ENCODE data around the gene ZSWIM8. TPM values are rescaled to one million over a fixed set of nuclear protein-coding genes. Genes with fewer than 3 reads are reported as not detected.
A peak's percentile ranks its signal among the peaks of the same experiment; 100 is the strongest.

Gene ZSWIM8
- total RNA-seq, 2 donors from 2014 or later: 34.5 to 70.9 TPM

DNA sequence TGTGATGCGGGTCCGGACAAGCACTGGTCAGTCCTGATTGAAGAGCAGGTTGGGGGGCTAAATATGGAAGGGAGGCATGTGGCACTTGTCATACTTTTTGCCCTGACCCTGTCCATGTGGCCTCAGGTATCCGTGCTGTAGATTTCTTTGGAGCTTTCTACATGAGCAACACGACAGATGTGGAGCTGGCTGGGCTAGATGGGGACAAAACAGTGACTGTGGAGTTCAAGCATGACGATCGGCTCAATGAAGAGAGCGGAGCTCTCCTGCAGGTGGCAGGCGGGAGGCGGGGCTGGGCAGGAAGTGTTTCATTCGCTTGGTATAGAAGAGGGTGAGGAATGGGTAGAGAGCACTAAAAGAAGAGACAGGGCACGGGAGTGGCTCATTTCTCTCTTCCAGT is 16.5 kb upstream of the ZSWIM8 start:
- no peak for DNase-seq
- Histone ChIP-seq H3K4me1 (peaks cover 16% of the 10 kb centered on the region), H3K36me3 (replicated peaks in 1 of 2; ENCODE audit: insufficient read depth in 1 of 2, low read depth in 2 of 2) (peaks cover 16 to 44% of the 10 kb centered on the region in 2 donors), H3K27ac (no peak overlapping the region), H3K9me3 (no peaks in the 10 kb centered on the region), H3K4me3 (no peak overlapping the region), H3K27me3 (no peaks in the 10 kb centered on the region)
- WGBS, 2 donors: 77 to 85% methylated on average over 11 of the region's 11 CpGs
- no peak for ATAC-seq
- intact Hi-C loops (cut with DNase I): no loop called here
- no peak for TF ChIP-seq POLR2A (IDR thresholded peaks at IDR 0.05)

DNA sequence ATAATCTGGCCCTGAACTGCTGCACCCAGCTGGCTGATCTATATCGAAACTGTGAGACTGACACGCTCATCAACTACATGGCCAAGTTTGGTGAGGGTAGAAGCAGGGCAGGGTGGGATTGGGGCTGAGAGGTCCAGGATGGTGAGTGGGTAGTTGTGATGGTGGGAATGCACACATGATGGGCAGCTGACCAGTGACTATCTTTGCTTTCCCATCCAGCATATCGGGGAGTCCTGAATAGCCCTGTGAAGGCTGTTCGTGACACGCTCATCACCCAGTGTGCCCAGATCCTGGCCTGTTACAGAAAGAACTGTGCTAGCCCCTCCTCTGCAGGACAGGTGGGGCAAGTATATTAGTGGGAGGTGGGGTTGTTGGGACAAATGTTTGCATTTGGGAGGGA is 16.0 kb upstream of the ZSWIM8 start:
- Histone ChIP-seq H3K4me3 (no peak overlapping the region), H3K27me3 (no peaks in the 10 kb centered on the region), H3K9me3 (no peaks in the 10 kb centered on the region), H3K36me3 (replicated peaks in 1 of 2; ENCODE audit: insufficient read depth in 1 of 2, low read depth in 2 of 2) (peaks cover 16 to 42% of the 10 kb centered on the region in 2 donors), H3K4me1 (peaks cover 21% of the 10 kb centered on the region), H3K27ac (no peak overlapping the region)
- intact Hi-C loops (cut with DNase I): no loop called here
- WGBS, 2 donors: 92 to 95% methylated on average over 5 of the region's 5 CpGs
- DNase-seq (no peak), ATAC-seq (no peak)
- TF ChIP-seq, protein P1, sequence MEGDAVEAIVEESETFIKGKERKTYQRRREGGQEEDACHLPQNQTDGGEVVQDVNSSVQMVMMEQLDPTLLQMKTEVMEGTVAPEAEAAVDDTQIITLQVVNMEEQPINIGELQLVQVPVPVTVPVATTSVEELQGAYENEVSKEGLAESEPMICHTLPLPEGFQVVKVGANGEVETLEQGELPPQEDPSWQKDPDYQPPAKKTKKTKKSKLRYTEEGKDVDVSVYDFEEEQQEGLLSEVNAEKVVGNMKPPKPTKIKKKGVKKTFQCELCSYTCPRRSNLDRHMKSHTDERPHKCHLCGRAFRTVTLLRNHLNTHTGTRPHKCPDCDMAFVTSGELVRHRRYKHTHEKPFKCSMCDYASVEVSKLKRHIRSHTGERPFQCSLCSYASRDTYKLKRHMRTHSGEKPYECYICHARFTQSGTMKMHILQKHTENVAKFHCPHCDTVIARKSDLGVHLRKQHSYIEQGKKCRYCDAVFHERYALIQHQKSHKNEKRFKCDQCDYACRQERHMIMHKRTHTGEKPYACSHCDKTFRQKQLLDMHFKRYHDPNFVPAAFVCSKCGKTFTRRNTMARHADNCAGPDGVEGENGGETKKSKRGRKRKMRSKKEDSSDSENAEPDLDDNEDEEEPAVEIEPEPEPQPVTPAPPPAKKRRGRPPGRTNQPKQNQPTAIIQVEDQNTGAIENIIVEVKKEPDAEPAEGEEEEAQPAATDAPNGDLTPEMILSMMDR (IDR thresholded peaks at IDR 0.05): no peak
- TF ChIP-seq POLR2A (IDR thresholded peaks at IDR 0.05): no peak

DNA sequence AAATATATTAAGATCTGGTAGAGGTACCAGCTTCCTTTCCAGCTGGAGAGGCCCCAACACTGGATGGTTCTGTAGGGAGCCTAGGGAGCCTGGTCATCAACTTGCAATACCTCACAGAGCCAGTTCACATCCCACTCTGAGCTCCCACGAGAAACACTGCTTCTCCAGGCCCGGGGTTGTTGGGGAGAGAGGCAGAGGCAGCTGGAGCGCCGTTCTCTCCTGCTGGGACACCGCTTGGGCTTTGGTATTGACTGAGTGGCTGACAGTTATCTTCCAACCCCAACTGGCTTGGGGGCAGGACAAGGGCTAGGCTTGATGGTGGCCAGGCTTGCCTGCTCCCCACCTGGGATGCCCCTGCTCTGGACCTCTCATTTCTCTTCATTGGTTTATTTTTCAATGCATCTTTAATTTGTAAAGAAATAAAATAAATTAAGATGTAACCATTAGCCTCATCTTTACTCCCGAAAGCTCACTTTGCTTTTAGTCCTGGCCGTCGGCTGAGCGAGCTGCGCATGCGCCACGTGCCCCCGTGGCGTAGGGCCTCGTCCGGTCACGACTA is 13.6 kb upstream of the ZSWIM8 start:
- H3K4me1 ChIP-seq: peaks cover 32% of the 10 kb centered on the region
- H3K27ac ChIP-seq: peak overlapping the region; percentile 79 to 95 (median 90)
- ATAC-seq (no peak), DNase-seq (peak; percentile 81 to 88 (median 87))
- H3K36me3 ChIP-seq (replicated peaks in 1 of 2; ENCODE audit: insufficient read depth in 1 of 2, low read depth in 2 of 2): peaks cover 9 to 19% of the 10 kb centered on the region in 2 donors
- H3K9me3 ChIP-seq: no peaks in the 10 kb centered on the region
- intact Hi-C loops (cut with DNase I): no loop called here
- TF ChIP-seq, protein P1 (IDR thresholded peaks at IDR 0.05): no peak
- no peak for TF ChIP-seq POLR2A (IDR thresholded peaks at IDR 0.05)
- H3K4me3 ChIP-seq: peak overlapping the region; percentile 75 to 81
- 16 to 23% methylated on average over 17 of the region's 17 CpGs for WGBS, 2 donors
- H3K27me3 ChIP-seq: no peaks in the 10 kb centered on the region

DNA sequence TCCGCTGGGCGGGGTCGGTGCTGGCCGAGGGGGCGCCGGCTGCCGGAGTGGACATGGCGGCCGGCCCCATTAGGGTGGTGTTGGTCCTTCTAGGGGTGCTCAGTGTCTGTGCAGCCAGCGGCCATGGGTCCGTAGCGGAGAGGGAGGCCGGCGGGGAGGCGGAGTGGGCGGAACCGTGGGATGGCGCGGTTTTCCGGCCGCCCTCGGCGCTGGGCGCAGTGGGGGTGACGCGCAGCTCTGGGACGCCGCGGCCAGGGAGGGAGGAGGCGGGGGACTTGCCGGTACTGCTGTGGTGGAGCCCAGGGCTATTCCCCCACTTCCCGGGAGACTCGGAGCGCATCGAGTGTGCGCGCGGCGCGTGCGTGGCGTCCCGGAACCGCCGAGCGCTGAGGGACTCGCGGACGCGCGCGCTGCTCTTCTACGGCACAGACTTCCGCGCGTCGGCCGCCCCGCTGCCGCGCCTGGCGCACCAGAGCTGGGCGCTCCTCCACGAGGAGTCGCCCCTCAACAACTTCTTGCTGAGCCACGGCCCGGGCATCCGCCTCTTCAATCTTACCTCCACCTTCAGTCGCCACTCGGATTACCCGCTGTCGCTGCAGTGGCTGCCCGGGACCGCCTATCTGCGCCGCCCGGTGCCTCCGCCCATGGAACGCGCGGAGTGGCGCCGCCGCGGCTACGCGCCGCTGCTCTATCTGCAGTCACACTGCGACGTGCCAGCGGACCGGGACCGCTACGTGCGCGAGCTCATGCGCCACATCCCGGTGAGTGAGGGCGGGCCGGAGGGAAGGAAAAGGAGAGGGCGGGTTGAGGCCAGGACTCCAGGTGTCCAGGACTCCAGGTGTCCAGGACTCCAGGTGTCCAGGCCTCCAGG is 12.9 kb upstream of the ZSWIM8 start:
- Histone ChIP-seq H3K4me1 (peaks cover 32% of the 10 kb centered on the region), H3K9me3 (no peaks in the 10 kb centered on the region), H3K27ac (peak overlapping the region; percentile 79 to 95 (median 90)), H3K4me3 (peak overlapping the region; percentile 75 to 81), H3K27me3 (no peaks in the 10 kb centered on the region), H3K36me3 (replicated peaks in 1 of 2; ENCODE audit: insufficient read depth in 1 of 2, low read depth in 2 of 2) (peaks cover 9 to 15% of the 10 kb centered on the region in 2 donors)
- peak; percentile 53 to 80 (median 75) for TF ChIP-seq POLR2A (IDR thresholded peaks at IDR 0.05)
- TF ChIP-seq, protein P1 (IDR thresholded peaks at IDR 0.05): peak in 5 of 7 experiments; percentile 9 to 44 (median 26)
- WGBS, 2 donors: 0 to 1% methylated on average over 9 to 91 of the region's 101 CpGs
- DNase-seq: peak; percentile 83 to 89 (median 87)
- ATAC-seq: peak; percentile 79
- intact Hi-C loops (cut with DNase I): no loop called here

DNA sequence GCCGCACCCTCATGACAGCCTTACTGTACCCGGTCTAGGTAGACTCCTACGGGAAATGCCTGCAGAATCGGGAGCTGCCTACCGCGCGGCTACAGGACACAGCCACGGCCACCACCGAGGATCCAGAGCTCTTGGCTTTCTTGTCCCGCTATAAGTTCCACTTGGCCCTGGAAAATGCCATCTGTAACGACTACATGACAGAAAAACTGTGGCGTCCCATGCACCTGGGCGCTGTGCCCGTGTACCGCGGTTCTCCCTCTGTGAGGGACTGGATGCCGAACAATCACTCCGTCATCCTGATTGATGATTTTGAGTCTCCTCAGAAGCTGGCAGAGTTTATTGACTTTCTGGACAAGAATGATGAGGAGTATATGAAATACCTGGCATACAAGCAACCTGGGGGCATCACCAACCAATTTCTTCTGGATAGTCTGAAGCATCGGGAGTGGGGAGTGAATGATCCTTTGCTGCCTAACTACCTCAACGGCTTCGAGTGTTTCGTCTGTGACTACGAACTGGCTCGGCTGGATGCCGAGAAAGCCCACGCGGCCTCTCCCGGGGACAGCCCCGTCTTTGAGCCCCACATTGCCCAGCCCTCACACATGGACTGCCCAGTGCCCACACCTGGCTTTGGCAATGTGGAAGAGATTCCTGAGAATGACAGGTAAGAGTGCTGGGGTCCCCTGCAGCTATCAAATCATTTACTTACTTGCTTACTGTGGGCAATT is 12.1 kb upstream of the ZSWIM8 start:
- TF ChIP-seq POLR2A (IDR thresholded peaks at IDR 0.05): no peak
- TF ChIP-seq, protein P1 (IDR thresholded peaks at IDR 0.05): no peak
- intact Hi-C loops (cut with DNase I): no loop called here
- Histone ChIP-seq H3K27me3 (no peaks in the 10 kb centered on the region), H3K36me3 (replicated peaks in 1 of 2; ENCODE audit: insufficient read depth in 1 of 2, low read depth in 2 of 2) (peaks cover 9 to 13% of the 10 kb centered on the region in 2 donors), H3K4me1 (peaks cover 32% of the 10 kb centered on the region), H3K27ac (peak overlapping the region; percentile 79 to 95 (median 90)), H3K4me3 (peak overlapping the region; percentile 75 to 81), H3K9me3 (no peaks in the 10 kb centered on the region)
- no peak for ATAC-seq
- WGBS, 2 donors: 0 to 1% methylated on average over 17 to 29 of the region's 29 CpGs
- no peak for DNase-seq
